ENCODE measurements around the gene KRI1. TPM values are rescaled to one million over a fixed set of nuclear protein-coding genes. Genes with fewer than 3 reads are reported as not detected.

Gene KRI1
- total and polyA plus RNA-seq, 2 of the 8 experiments (the other 6 are each of a cell fraction or from before 2014, with no cell fraction given), result 14.2 to 45.2 TPM

GRCh38 chr19:10602330-10603083 lies 36.7 kb upstream of the KRI1 start (continued):
- TF ChIP-seq, protein P1, sequence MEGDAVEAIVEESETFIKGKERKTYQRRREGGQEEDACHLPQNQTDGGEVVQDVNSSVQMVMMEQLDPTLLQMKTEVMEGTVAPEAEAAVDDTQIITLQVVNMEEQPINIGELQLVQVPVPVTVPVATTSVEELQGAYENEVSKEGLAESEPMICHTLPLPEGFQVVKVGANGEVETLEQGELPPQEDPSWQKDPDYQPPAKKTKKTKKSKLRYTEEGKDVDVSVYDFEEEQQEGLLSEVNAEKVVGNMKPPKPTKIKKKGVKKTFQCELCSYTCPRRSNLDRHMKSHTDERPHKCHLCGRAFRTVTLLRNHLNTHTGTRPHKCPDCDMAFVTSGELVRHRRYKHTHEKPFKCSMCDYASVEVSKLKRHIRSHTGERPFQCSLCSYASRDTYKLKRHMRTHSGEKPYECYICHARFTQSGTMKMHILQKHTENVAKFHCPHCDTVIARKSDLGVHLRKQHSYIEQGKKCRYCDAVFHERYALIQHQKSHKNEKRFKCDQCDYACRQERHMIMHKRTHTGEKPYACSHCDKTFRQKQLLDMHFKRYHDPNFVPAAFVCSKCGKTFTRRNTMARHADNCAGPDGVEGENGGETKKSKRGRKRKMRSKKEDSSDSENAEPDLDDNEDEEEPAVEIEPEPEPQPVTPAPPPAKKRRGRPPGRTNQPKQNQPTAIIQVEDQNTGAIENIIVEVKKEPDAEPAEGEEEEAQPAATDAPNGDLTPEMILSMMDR (IDR thresholded peaks at IDR 0.05; ENCODE audit: control extremely low read depth in 1 of 3, insufficient read depth in 1 of 3, low read depth in 1 of 3, low read length in 3 of 3), result no peak
- TF ChIP-seq SIRT6 (IDR thresholded peaks at IDR 0.05; ENCODE audit: low read length), result no peak
- TF ChIP-seq POU5F1 (IDR thresholded peaks at IDR 0.05; ENCODE audit: low read depth, low read length), result no peak
- no peak for TF ChIP-seq SUZ12 (IDR thresholded peaks at IDR 0.05; ENCODE audit: low read length)
- no peak for TF ChIP-seq BRCA1 (IDR thresholded peaks at IDR 0.05; ENCODE audit: low read depth, low read length)
- 0 out of 2 replicates have a peak, but pooled peaks have one; percentile 19 for TF ChIP-seq YY1 (IDR thresholded peaks at IDR 0.05; ENCODE audit: low read depth, low read length)
- no peak for TF ChIP-seq TAF7 (optimal IDR thresholded peaks at IDR 0.05; ENCODE audit: borderline replicate concordance, low read depth, low read length)
- no peak for TF ChIP-seq RAD21 (IDR thresholded peaks at IDR 0.05 in 1 of 2, conservative IDR thresholded peaks at IDR 0.05 in 1 of 2; ENCODE audit: low read depth in 2 of 2, low read length in 2 of 2)
- TF ChIP-seq SAP30 (IDR thresholded peaks at IDR 0.05; ENCODE audit: insufficient read depth, insufficient replicate concordance, low read length), result no peak
- no peak for TF ChIP-seq GTF2F1 (IDR thresholded peaks at IDR 0.05; ENCODE audit: borderline replicate concordance, low read depth, low read length)
- no peak for TF ChIP-seq ATF2 (IDR thresholded peaks at IDR 0.05; ENCODE audit: low read length)
- TF ChIP-seq TAF1 (IDR thresholded peaks at IDR 0.05; ENCODE audit: low read depth, low read length), result peak; percentile 48; the same call in 1 of the 2 replicates
